Measurements from ENCODE around the gene FBLN5. TPM values are rescaled to one million over a fixed set of nuclear protein-coding genes. Genes with fewer than 3 reads are reported as not detected.

The FBLN5 gene
- total and polyA plus RNA-seq, 8 donors, result 11.5 to 34.3 (median 22.0) TPM

DNA sequence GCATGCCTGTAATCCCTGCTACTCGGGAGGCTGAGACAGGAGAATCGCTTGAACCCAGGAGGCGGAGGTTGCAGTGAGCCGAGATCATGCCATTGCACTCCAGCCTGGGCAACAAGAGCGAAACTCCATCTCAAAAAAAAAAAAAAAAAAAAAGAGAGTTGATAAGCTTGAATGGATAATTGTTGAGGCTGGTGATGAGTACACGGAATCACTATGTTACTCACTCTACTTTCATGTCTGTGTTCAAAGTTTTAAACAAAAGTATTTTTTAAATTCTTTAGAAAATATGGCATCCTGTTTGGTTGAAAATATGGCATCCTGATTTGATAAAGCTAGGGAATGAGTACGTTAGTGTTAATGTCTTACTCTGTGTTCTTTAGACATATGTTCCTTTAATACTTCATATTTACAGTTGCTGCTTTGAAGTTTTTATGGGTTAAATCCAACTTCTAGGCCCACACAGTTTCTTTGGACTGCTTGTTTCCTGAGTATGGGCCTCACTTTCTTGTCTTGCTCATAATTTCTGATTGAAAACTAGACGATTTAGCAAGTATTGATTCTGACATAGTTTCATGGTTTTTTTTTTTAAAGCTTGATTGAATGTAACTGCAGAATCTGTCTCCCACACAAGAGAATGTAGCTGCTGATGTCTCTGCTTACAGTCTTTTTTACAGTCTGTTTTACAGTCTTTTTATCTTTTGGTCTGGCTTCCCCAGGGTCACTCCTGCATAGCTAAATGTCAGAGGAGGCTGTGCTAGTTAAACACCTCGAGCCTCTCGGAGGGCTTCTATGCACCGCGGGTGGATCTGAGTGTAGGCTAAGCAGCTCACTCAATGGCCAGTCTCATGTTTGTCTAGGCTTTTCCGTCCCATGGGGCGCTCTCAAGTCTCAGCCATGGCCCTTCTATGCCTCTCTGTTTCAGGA is 14.1 kb upstream of the FBLN5 start:
- Histone ChIP-seq H3K4me1 (no peaks in the 10 kb centered on the region), H3K4me3 (no peak overlapping the region), H3K36me3 (no peaks in the 10 kb centered on the region), H3K9me3 (no peaks in the 10 kb centered on the region), H3K27me3 (no peaks in the 10 kb centered on the region), H3K27ac (no peak overlapping the region)
- no peak for FAIRE-seq
- 47 to 51% methylated on average over 10 to 13 of the region's 14 CpGs for WGBS, 2 donors
- intact Hi-C loops (cut with DNase I), result no loop called here
- no peak for DNase-seq
- peak in 3 of 4 donors; percentile 18 to 47 (median 37) for ATAC-seq
- TF ChIP-seq, protein P1, sequence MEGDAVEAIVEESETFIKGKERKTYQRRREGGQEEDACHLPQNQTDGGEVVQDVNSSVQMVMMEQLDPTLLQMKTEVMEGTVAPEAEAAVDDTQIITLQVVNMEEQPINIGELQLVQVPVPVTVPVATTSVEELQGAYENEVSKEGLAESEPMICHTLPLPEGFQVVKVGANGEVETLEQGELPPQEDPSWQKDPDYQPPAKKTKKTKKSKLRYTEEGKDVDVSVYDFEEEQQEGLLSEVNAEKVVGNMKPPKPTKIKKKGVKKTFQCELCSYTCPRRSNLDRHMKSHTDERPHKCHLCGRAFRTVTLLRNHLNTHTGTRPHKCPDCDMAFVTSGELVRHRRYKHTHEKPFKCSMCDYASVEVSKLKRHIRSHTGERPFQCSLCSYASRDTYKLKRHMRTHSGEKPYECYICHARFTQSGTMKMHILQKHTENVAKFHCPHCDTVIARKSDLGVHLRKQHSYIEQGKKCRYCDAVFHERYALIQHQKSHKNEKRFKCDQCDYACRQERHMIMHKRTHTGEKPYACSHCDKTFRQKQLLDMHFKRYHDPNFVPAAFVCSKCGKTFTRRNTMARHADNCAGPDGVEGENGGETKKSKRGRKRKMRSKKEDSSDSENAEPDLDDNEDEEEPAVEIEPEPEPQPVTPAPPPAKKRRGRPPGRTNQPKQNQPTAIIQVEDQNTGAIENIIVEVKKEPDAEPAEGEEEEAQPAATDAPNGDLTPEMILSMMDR (IDR thresholded peaks at IDR 0.05), result no peak

DNA sequence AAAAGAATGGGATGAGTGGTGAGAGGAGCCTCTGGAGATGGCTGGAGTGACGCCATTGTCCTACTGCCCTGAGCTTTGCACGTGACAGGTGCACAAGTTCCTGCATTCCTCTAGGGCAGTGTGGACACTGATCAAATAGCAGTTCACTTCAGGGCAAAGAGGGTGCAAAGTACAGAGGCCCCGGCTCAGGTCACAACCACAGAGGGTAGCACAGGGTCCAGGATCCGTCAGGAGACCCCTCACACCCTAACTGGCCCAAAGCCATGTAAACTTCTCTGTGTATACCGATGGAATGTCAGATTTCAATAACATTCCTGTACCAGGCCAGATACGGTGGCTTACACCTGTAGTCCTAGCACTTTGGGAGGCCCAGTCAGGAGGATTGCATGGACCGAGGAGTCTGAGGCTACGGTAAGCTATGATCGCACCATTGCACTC is 10.4 kb upstream of the FBLN5 start:
- no peaks in the 10 kb centered on the region for H3K4me1 ChIP-seq
- intact Hi-C loops (cut with DNase I), result no loop called here
- H3K27ac ChIP-seq, result no peak overlapping the region
- WGBS, 2 donors, result 71 to 78% methylated on average over 9 of the region's 9 CpGs
- no peak for DNase-seq
- TF ChIP-seq, protein P1 (IDR thresholded peaks at IDR 0.05), result no peak
- H3K4me3 ChIP-seq, result no peak overlapping the region
- peak in 1 of 4 donors; percentile 26 for ATAC-seq
- no peaks in the 10 kb centered on the region for H3K9me3 ChIP-seq
- FAIRE-seq, result no peak
- no peaks in the 10 kb centered on the region for H3K36me3 ChIP-seq
- H3K27me3 ChIP-seq, result no peaks in the 10 kb centered on the region

DNA sequence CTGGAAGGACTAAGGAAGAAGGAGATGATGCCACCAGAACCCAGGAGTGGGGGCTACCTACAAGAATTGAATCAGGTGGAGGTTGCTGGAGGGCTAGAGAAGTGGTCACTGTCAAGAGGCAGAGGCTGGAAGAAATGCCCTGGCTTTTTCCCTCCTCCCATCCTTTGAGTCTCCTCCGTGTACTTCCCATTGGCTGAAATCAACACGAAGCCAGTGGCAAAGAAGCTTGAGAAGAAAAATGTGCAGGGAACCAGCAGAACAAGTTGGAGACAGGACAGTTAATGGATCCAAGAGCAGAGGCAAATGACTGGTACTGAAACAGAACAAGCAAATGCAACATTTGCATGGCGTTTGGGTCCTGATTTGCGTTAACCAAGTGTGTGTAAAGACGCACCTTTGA is 9.1 kb upstream of the FBLN5 start:
- no peaks in the 10 kb centered on the region for H3K9me3 ChIP-seq
- WGBS, 2 donors, result 67 to 78% methylated on average over 5 of the region's 5 CpGs
- no peaks in the 10 kb centered on the region for H3K36me3 ChIP-seq
- no peaks in the 10 kb centered on the region for H3K4me1 ChIP-seq
- H3K27ac ChIP-seq, result no peak overlapping the region
- H3K4me3 ChIP-seq, result no peak overlapping the region
- TF ChIP-seq, protein P1 (IDR thresholded peaks at IDR 0.05), result no peak
- FAIRE-seq (no peak), ATAC-seq (no peak), DNase-seq (no peak)
- intact Hi-C loops (cut with DNase I), result no loop called here
- H3K27me3 ChIP-seq, result no peaks in the 10 kb centered on the region

DNA sequence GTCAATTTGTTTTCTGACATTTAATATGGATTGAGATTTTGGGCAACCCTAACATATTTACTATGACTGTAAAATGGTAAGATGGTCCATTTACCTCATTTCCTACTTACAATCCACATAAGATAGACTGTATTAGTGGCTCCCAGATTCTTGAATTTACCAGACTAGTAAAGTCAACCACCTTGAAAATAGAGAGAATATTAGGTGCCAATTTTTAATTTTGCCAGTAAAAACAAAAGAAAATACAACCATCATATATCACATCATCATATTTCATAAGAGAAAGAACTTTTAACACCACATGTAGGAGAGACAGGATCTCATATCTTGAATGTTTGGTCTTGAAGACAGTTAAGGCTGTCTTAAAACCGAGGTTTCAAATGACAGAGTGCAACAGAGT is 7.7 kb upstream of the FBLN5 start:
- TF ChIP-seq, protein P1 (IDR thresholded peaks at IDR 0.05), result no peak
- H3K4me1 ChIP-seq, result no peaks in the 10 kb centered on the region
- no peaks in the 10 kb centered on the region for H3K9me3 ChIP-seq
- no peak overlapping the region for H3K4me3 ChIP-seq
- intact Hi-C loops (cut with DNase I), result no loop called here
- H3K36me3 ChIP-seq, result no peaks in the 10 kb centered on the region
- 54 to 62% methylated on average over 1 of the region's 1 CpG for WGBS, 2 donors
- H3K27ac ChIP-seq, result no peak overlapping the region
- FAIRE-seq (no peak), DNase-seq (no peak), ATAC-seq (no peak)
- no peaks in the 10 kb centered on the region for H3K27me3 ChIP-seq
